Ascending aorta (tissue), 2 donors: ENCODE results near the gene FMOD. TPM values are rescaled to one million over a fixed set of nuclear protein-coding genes. Genes with fewer than 3 reads are reported as not detected.
A peak's percentile ranks its signal among the peaks of the same experiment; 100 is the strongest.
"Not testable (repeated sequence)": the region's sequence is repeated elsewhere in the genome, so short reads cannot be mapped to it uniquely, and the experiment has no call there.

Experiments
- DNase-seq, 2 donors: peaks; one replicate each; pipeline ENCODE4 v3.0.0-alpha.2; 2019; ENCODE audit warnings: low spot score in 2 of 2
- H3K27ac ChIP-seq, 2 donors: fragments of 200-600 bp; sonication (generic); one replicate each; pipeline ENCODE4 v1.5.1; 2016 to 2017; ENCODE audit warnings: mild to moderate bottlenecking in 1 of 2
- H3K27me3 ChIP-seq: fragments of 200-600 bp; sonication (generic); one replicate; pipeline ENCODE4 v1.5.1; 2017
- H3K36me3 ChIP-seq, 2 donors: fragments of 200-600 bp; sonication (generic); one replicate each; pipeline ENCODE4 v1.5.1; 2016
- H3K4me1 ChIP-seq, 2 donors: fragments of 200-600 bp; sonication (generic); one replicate each; pipeline ENCODE4 v1.5.1; 2016 to 2017; ENCODE audit warnings: mild to moderate bottlenecking in 1 of 2
- H3K4me3 ChIP-seq, 2 donors: fragments of 200-600 bp; sonication (generic); one replicate each; pipeline ENCODE4 v1.5.1; 2016 to 2017; ENCODE audit warnings: mild to moderate bottlenecking in 1 of 2
- H3K9me3 ChIP-seq, 2 donors: fragments of 200-600 bp; sonication (generic); one replicate each; pipeline ENCODE4 v1.5.1; 2016
- intact Hi-C: fragments of 100-400 bp; cut with DNase I; formaldehyde crosslinking; loops from one replicate; pipeline ENCODE4 v1.15.1; 2023
- total RNA-seq: library from RNA; depleted of rRNA; stranded (reverse); fragments of >200 nt; gene quantifications from one replicate; pipeline ENCODE4 v1.1.0, GENCODE V29; 2016
- TF ChIP-seq, protein P1 (sequence below), 3 experiments: fragments of 200-600 bp in 2 of 3; fragments of 450-650 bp in 1 of 3; sonication (generic) in 2 of 3; IDR thresholded peaks; one replicate each; pipeline ENCODE4 v1.5.1; 2016 to 2019; ENCODE audit warnings: antibody characterized with exemption in 3 of 3, mild to moderate bottlenecking in 1 of 3, moderate library complexity in 1 of 3

The FMOD gene
- total RNA-seq, 1 donor from 2014 or later: 92.3 TPM

DNA sequence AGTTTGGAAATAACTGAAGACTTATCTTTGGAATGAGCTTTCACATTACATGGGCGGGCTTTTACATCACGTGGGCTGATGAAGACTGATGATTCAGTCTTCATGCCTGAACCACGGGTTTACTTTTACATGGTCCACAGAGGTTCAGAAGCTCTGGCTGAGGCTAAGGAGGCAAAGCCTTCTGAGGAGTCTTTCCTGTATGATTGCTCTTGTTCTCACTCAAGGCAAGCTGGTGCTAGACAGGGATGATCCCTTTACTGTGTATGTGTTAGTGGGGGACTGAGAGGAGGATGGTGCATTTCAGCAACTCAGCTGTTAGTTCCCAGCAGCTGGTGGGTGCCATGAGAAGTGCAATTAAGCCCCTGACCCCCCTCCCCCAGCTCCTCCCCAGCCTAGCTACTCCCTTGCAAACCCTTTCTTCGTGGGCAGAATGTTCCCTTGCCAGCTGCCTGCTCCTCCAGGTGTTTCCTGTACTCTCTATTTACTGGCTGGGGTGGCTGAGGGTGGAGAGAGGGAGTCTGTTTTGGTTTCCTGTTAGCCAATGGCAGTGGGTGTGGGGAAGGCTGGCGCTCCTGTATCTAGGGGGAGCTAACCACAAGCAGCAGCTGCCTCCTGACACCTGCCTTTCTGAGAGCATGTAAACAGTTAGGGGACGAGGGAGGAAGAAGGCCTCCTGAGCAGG lies 30.2 kb downstream of the FMOD start:
- peak in 1 of 2 donors; percentile 36 for DNase-seq
- Histone ChIP-seq H3K9me3 (no peaks in the 10 kb centered on the region), H3K27ac (peak overlapping the region; percentile 5 to 13), H3K36me3 (no peaks in the 10 kb centered on the region), H3K4me3 (no peak overlapping the region), H3K27me3 (no peaks in the 10 kb centered on the region), H3K4me1 (peaks cover 0 to 17% of the 10 kb centered on the region in 2 donors)
- TF ChIP-seq, protein P1, sequence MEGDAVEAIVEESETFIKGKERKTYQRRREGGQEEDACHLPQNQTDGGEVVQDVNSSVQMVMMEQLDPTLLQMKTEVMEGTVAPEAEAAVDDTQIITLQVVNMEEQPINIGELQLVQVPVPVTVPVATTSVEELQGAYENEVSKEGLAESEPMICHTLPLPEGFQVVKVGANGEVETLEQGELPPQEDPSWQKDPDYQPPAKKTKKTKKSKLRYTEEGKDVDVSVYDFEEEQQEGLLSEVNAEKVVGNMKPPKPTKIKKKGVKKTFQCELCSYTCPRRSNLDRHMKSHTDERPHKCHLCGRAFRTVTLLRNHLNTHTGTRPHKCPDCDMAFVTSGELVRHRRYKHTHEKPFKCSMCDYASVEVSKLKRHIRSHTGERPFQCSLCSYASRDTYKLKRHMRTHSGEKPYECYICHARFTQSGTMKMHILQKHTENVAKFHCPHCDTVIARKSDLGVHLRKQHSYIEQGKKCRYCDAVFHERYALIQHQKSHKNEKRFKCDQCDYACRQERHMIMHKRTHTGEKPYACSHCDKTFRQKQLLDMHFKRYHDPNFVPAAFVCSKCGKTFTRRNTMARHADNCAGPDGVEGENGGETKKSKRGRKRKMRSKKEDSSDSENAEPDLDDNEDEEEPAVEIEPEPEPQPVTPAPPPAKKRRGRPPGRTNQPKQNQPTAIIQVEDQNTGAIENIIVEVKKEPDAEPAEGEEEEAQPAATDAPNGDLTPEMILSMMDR (IDR thresholded peaks at IDR 0.05): no peak
- intact Hi-C loops: no loop called here

DNA sequence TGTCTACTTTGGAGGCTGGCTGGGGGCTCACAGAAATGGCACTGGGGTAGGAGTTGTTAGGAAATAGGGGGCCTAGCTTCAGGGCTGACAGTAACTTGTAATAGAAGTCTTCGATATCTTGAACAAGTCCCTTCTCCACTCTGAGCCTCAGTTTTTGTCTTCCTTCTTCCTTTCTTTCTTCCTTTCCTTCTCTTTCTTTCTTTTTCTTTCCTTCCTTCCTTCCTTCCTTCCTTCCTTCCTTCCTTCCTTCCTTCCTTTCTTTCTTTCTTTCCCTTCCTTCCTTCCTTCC lies 32.7 kb downstream of the FMOD start:
- no peak for DNase-seq
- H3K4me3 ChIP-seq: no peak overlapping the region
- no peaks in the 10 kb centered on the region for H3K27me3 ChIP-seq
- TF ChIP-seq, protein P1 (IDR thresholded peaks at IDR 0.05): no peak
- H3K9me3 ChIP-seq: no peaks in the 10 kb centered on the region
- peaks cover 0 to 9% of the 10 kb centered on the region in 2 donors for H3K4me1 ChIP-seq
- intact Hi-C loops: no loop called here
- peak overlapping the region; percentile 60 to 73 for H3K27ac ChIP-seq
- no peaks in the 10 kb centered on the region for H3K36me3 ChIP-seq

DNA sequence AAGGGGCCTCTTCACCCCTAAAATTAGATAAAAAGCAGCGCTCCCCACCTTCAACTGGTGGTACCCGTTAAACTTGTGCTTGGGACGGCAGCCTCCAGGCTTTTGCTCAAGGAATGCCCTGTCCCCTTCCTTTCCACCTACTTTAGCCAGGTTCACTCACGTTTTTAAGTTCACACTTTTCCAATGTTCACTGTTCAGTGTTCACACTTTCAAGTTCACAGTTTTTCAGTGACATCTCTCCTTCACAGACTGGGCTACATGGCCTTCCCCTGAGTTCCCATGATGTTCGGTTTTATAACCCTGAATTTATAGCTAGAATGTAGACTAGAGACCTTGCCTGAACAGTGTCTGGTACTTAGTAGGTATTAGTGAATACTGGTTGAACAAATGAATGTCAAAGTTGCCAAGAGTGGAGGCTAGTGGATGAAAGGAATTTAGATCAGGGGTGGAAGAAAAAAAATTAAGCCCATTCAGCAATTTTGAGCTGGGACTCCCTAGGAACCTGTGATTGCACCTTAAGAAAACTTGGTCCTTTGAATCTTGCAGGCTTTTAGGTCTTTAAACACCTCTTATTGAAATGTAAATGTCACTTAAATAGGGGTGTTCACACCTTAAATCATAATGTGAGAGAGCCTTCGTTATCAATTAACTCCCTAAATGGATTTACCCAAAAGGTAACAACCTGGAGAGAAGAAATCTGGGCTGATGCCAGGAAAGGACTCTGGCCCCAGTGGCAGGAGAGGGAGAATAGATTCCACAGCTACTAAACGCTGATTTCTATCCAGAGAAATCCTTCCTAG lies 33.3 kb downstream of the FMOD start:
- peaks cover 0 to 6% of the 10 kb centered on the region in 2 donors for H3K4me1 ChIP-seq

DNA sequence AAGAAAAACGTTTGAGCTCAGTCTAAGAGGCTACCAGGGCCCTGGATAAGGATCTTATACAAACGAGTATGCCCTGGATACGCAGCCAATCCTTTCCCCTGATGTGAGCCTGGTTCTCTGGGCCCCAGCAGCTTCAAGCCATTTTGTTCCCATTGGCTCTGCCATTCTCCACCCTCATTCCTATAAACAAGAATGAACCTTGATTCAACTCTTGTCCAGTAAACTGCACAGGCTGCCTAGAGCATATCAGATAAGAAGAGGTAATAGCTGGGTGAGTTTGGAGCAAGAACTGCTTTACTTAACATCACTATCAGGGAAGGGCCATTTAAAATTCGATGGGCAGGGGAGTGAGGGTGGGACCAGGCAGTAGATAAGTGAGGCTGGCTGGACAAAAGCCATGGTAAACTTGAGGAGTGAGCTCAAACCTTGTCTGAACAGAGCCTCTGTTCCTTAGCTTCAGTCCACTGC lies 34.3 kb downstream of the FMOD start:
- DNase-seq: no peak

More for the DNA sequence above, 33.3 kb downstream of the FMOD start:
- TF ChIP-seq, protein P1 (IDR thresholded peaks at IDR 0.05): no peak
- Histone ChIP-seq H3K4me3 (no peak overlapping the region), H3K27ac (peak overlapping the region; percentile 60 to 73), H3K9me3 (no peaks in the 10 kb centered on the region), H3K27me3 (no peaks in the 10 kb centered on the region), H3K36me3 (no peaks in the 10 kb centered on the region)
- intact Hi-C loops: no loop called here
- no peak for DNase-seq

DNA sequence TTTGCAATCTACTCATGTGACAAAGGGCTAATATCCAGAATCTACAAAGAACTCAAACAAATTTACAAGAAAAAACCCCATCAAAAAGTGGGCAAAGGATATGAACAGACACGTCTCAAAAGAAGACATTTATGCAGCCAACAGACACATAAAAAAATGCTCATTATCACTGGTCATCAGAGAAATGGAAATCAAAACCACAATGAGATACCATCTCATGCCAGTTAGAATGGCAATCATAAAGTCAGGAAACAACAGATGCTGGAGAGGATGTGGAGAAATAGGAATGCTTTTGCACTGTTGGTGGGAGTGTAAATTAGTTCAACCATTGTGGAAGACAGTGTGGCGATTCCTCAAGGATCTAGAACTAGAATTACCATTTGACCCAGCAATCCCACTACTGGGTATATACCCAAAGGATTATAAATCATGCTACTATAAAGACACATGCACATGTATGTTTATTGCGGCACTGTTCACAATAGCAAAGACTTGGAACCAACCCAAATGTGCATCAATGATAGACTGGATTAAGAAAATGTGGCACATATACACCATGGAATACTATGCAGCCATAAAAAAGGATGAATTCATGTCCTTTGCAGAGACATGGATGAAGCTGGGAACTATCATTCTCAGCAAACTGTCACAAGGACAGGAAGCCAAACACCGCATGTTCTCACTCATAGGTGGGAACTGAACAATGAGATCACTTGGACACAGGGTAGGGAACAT lies 36.7 kb downstream of the FMOD start:
- Histone ChIP-seq H3K36me3 (peaks cover 11 to 13% of the 10 kb centered on the region in 2 donors), H3K4me1 (peaks cover 0 to 11% of the 10 kb centered on the region in 2 donors)
- H3K4me3 ChIP-seq, H3K27ac ChIP-seq, intact Hi-C loops, H3K9me3 ChIP-seq, DNase-seq, H3K27me3 ChIP-seq: not testable (repeated sequence)

More for the DNA sequence above, 34.3 kb downstream of the FMOD start:
- H3K9me3 ChIP-seq: no peaks in the 10 kb centered on the region
- H3K4me3 ChIP-seq: no peak overlapping the region
- H3K4me1 ChIP-seq: peaks cover 0 to 6% of the 10 kb centered on the region in 2 donors
- H3K27me3 ChIP-seq: no peaks in the 10 kb centered on the region
- intact Hi-C loops: no loop called here
- TF ChIP-seq, protein P1 (IDR thresholded peaks at IDR 0.05): no peak
- no peaks in the 10 kb centered on the region for H3K36me3 ChIP-seq
- peak overlapping the region; percentile 60 to 73 for H3K27ac ChIP-seq
